Mucosa of rectum (tissue), 2 donors: Measurements from ENCODE around the gene GGCX.
"Not testable (repeated sequence)": the region's sequence is repeated elsewhere in the genome, so short reads cannot be mapped to it uniquely, and the experiment has no call there.

Source experiments
- H3K27ac ChIP-seq, 2 donors: one replicate each; pipeline ENCODE4 v1.7.0; 2013; ENCODE audit warnings: inconsistent platforms in 2 of 2, low read depth in 2 of 2, low read length in 2 of 2
- H3K27me3 ChIP-seq, 2 donors: one replicate each; pipeline ENCODE4 v1.7.0; 2013; ENCODE audit warnings: low read length in 2 of 2; ENCODE audit not compliant: control insufficient read depth in 2 of 2, insufficient read depth in 2 of 2
- H3K36me3 ChIP-seq, 2 donors: one replicate each; pipeline ENCODE4 v1.7.0; 2013; ENCODE audit warnings: low read length in 2 of 2; ENCODE audit not compliant: control insufficient read depth in 2 of 2, insufficient read depth in 2 of 2
- H3K4me1 ChIP-seq, 2 donors: one replicate each; pipeline ENCODE4 v1.7.0; 2013; ENCODE audit warnings: low read length in 2 of 2, mild to moderate bottlenecking in 1 of 2; ENCODE audit not compliant: control insufficient read depth in 2 of 2, insufficient read depth in 2 of 2
- H3K4me3 ChIP-seq, 2 donors: one replicate each; pipeline ENCODE4 v1.7.0; 2013; ENCODE audit warnings: low read length in 2 of 2
- H3K9ac ChIP-seq, 2 donors: one replicate each; pipeline ENCODE4 v1.7.0; 2013; ENCODE audit warnings: low read length in 2 of 2, low read depth in 1 of 2, mild to moderate bottlenecking in 1 of 2
- H3K9me3 ChIP-seq, 2 donors: one replicate each; pipeline ENCODE4 v1.7.0; 2013; ENCODE audit warnings: low read length in 2 of 2; ENCODE audit not compliant: control insufficient read depth in 2 of 2
- donor health status: healthy.
- donor health status: Normal muscosa, but diverticular disease.

GGCX gene

DNA sequence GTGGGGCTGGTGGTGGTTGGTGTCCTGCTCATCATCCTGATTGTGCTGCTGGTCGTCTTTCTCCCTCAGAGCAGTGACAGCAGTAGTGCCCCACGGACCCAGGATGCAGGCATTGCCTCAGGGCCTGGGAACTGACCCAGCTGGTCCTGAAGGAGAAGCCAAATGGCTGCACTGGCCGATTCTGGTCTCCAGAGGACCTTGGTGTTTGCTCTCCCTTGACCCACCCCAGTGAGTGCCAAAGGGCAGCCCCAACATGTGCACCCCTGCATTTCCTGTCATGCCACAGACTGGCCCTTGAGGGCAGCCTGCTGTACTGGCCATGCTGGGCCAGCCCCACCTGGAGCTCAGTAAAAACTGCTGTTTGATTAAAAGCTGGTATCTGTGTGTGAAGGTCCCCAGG is 31.7 kb upstream of the GGCX start:
- Histone ChIP-seq H3K27ac (no peak overlapping the region), H3K36me3 (peaks cover 10 to 11% of the 10 kb centered on the region in 2 donors), H3K27me3 (no peaks in the 10 kb centered on the region), H3K4me1 (peaks cover 20 to 37% of the 10 kb centered on the region in 2 donors), H3K9me3 (no peaks in the 10 kb centered on the region), H3K9ac (no peak overlapping the region), H3K4me3 (no peak overlapping the region)

DNA sequence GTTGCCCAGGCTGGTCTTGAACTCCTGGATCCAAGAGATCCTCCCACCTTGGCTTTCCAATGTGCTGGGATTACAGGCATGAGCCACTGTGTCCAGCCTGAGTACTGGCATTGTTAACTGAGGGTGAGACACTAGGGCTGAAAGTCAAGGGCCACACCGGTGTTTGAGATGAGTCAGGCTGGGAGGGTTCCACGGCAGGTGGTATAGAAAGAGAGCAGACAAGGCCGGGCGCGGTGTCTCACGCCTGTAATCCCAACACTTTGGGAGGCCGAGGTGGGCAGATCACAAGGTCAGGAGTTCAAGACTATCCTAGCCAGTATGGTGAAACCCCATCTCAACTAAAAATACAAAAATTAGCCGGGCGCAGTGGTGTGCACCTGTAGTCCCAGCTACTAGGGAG is 31.0 kb upstream of the GGCX start:
- not testable (repeated sequence) for H3K4me3 ChIP-seq, H3K27ac ChIP-seq, H3K36me3 ChIP-seq, H3K9me3 ChIP-seq, H3K9ac ChIP-seq, H3K27me3 ChIP-seq
- H3K4me1 ChIP-seq: peaks cover 20 to 37% of the 10 kb centered on the region in 2 donors

DNA sequence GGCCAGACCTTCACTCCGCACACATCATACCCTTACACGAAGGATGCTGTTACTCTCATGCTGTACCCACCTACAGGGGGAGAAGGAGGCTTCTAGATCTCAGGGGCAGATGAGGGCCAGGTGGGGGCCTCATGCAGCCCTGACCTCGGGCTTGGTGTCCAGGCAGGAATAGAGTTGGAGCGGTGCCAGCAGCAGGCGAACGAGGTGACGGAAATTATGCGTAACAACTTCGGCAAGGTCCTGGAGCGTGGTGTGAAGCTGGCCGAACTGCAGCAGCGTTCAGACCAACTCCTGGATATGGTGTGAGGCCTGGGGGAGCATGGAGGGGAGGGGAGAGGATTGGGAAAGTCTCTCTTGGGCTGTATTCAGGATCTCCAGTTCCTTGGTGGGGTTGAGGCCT is 30.3 kb upstream of the GGCX start:
- Histone ChIP-seq H3K4me1 (peaks cover 15 to 31% of the 10 kb centered on the region in 2 donors), H3K9ac (no peak overlapping the region), H3K36me3 (peaks cover 0 to under 1% of the 10 kb centered on the region in 2 donors)

DNA sequence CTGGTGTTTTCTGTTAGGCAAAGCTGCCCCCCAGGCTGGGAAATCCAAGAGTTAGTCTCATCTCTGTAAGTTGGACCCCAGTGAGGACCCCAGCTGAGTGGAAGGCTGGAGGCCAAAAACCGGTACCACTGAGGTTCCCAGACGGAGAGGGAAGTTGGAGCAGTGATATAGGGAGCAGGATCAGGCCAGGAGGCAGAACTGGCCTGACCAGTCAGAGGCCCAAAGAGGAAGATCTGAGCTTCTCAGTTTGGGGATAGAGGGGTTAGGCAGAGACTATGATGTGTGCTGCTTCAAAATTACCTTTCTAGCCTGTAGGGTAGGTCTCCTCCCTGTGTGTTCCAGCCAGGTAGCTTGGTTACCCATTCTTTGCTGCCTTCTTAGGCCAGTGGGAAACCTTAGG is 29.7 kb upstream of the GGCX start:
- Histone ChIP-seq H3K4me1 (peaks cover 11 to 27% of the 10 kb centered on the region in 2 donors), H3K4me3 (no peak overlapping the region), H3K9ac (no peak overlapping the region), H3K9me3 (no peaks in the 10 kb centered on the region), H3K27me3 (no peaks in the 10 kb centered on the region), H3K36me3 (no peaks in the 10 kb centered on the region), H3K27ac (peak overlapping the region; percentile 36 to 64)

More for the DNA sequence above, 30.3 kb upstream of the GGCX start:
- H3K27ac ChIP-seq: peak overlapping the region; percentile 36 to 64
- no peak overlapping the region for H3K4me3 ChIP-seq
- H3K27me3 ChIP-seq: no peaks in the 10 kb centered on the region
- no peaks in the 10 kb centered on the region for H3K9me3 ChIP-seq

DNA sequence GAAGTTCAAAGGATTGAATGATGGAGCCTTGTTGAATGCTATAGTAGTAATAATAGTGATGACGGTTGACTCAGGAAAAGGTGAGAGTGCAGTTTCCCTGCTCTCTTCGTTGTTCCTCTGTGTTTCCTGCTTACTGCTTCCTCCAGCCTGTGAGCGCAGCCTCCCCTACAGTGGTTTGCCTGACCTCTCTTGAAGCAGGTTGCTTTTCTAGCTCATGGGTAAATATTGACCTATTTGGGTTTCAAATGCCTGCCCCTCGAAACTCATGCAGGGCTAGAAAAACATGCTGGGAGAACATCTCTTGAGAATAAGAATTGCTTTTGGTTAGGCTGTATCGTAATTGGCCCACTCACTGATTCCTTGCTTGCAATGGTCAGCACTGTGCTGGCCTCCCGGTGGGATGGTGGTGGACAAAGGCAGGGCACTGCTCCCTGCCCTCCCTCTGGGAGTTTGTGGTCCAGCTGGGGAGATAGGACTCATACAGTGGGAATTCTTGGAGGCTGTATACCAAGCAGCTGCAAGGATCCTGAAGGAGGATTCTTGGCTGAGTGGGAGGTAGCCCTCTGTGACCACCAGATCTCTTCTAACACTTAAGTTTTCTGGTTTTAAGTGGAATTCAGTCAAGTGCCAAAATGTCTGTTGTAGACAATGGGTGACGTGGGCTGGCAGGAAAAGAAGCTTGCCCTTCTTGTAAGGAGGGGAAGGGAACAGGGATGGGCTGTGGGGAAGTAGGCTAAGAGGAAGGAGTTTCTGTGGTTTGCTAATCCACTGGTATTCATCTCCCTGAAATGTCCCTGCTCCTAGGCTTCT is 28.9 kb upstream of the GGCX start:
- H3K9me3 ChIP-seq: no peaks in the 10 kb centered on the region
- peaks cover 19 to 34% of the 10 kb centered on the region in 2 donors for H3K4me1 ChIP-seq
- H3K27ac ChIP-seq: peak overlapping the region; percentile 50 to 64
- H3K36me3 ChIP-seq: no peaks in the 10 kb centered on the region
- no peak overlapping the region for H3K4me3 ChIP-seq
- no peak overlapping the region for H3K9ac ChIP-seq
- H3K27me3 ChIP-seq: no peaks in the 10 kb centered on the region

DNA sequence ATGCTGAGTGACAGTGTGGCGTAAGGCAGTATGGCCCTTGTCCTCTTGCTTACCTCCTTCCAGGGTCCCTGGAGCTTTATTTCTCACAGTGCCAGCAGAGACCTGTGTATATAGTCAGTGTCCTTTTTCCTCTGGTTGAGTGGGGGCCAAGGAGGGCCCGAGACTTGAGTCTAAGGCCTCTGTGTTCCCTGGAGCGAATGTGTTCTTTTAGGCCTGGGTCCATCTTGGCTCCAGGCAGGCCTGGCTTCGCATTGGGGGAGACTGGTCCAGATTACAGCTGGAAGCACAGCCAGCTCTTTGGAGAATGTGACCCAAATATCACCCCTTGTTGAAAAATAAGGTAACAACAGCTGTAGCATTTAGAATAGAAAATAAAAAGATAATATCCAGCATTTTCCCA is 27.9 kb upstream of the GGCX start:
- no peaks in the 10 kb centered on the region for H3K36me3 ChIP-seq
- H3K9ac ChIP-seq: no peak overlapping the region
- no peak overlapping the region for H3K27ac ChIP-seq
- peaks cover 20 to 33% of the 10 kb centered on the region in 2 donors for H3K4me1 ChIP-seq
- no peaks in the 10 kb centered on the region for H3K9me3 ChIP-seq
- H3K4me3 ChIP-seq: no peak overlapping the region
- no peaks in the 10 kb centered on the region for H3K27me3 ChIP-seq

DNA sequence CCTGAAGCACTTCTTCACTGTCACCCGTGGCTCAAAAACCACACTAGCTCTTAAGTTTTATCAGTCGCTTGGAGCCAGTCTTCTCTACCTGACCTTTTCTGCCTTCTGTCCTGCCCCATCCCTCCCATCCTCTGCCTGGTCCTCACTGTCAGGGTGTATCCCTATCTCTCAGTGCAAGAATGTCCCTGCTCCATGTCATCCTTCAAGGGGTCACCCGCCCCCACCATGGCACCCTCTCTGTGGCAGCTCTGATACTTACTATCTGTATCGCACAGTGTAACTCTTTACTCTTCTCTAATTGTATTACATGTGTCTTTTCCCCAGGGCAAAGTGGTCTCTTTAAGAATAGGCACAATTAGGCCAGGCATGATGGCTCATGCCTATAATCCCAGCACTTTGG is 27.4 kb upstream of the GGCX start:
- peak overlapping the region in 1 of 2 donors; percentile 9 for H3K27ac ChIP-seq
- H3K27me3 ChIP-seq: no peaks in the 10 kb centered on the region
- H3K4me3 ChIP-seq: no peak overlapping the region
- H3K9ac ChIP-seq: no peak overlapping the region
- H3K36me3 ChIP-seq: peaks cover under 1 to 1% of the 10 kb centered on the region in 2 donors
- H3K9me3 ChIP-seq: no peaks in the 10 kb centered on the region
- H3K4me1 ChIP-seq: peaks cover 25 to 37% of the 10 kb centered on the region in 2 donors

DNA sequence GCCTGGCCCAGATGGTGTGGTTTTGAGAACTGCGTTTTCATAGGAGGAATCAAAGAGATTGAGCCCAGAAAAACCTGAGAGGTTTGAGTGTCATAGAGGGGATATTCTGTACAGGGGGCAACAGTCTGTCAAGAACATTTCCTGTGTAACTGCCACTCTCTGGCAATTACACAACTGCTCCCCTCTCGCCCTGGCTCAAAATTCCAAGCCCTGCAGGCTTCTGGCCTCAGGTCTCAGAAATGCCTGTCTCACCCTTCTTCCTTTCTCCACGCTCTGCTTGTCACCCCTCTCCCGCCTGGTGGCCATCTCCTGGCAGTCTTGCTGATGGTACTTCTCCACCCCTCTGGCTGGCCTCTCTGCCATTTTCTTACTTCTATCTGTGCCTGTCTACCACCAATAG is 26.9 kb upstream of the GGCX start:
- Histone ChIP-seq H3K9ac (no peak overlapping the region), H3K9me3 (no peaks in the 10 kb centered on the region), H3K27ac (peak overlapping the region in 1 of 2 donors; percentile 9), H3K36me3 (peaks cover 2 to 3% of the 10 kb centered on the region in 2 donors), H3K27me3 (no peaks in the 10 kb centered on the region), H3K4me1 (peaks cover 26 to 40% of the 10 kb centered on the region in 2 donors), H3K4me3 (no peak overlapping the region)

DNA sequence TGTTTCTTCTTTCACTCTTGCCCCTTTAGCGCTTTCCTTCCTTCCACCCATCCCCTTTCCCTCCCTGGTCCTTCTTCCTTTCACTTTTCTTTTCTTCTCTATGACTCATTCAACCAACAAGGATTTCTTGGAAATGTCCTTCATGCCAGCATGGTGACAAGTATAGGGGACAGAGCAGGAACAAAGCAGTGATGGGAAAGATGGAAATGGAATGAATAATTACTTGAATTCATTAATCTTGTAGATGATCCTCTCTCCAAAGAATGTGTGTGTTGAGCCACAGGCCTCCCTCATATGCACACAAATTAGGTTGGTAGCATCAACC is 24.4 kb upstream of the GGCX start:
- H3K27ac ChIP-seq: peak overlapping the region; percentile 79 to 84
- peaks cover 23 to 29% of the 10 kb centered on the region in 2 donors for H3K4me1 ChIP-seq
- H3K4me3 ChIP-seq: peak overlapping the region in 1 of 2 donors; percentile 46

DNA sequence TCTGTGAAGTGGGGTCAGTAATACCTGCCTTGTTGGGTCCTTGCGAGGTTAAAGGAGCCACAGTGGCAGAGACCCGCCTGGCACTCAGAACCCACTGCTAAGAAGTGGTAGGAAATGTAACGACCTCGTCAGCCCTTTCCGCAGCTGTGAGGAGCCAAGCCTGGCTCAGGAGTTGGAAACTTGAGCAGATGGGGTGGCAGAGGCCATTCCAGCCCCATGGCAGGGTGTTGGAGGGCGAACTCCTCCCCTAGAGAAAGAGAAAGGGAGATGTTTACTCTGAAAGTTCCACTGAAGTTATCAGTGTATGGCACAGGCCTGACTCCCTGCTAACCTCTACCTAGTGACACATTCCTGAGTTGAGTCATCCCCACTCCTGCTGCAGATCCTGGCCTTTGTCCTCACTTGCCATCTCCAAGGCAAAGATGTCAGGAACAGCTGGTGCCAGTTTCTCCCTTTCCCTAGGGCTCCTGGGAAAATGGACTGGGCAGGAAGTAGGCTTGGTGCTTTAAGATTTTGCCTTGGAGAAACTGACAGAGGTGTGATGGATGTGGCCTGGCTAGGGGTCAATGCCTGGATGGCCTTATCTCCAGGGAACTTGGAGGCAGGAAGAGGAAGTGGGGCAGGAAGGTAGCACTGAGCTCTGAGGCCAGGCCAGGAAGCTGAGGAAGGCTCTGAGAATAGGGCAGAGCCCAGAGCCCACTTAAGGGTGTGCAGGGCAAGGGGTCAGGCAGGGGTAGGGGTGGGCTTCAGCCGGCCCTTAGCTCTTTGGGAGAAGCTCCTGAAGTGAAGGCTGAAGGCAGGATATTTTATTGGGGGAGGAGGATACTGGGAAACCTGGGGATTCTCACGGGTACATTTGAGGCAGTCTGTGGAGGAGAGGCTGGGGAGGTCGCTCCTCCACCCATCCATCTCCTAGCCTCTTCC is 23.8 kb upstream of the GGCX start:
- no peaks in the 10 kb centered on the region for H3K9me3 ChIP-seq
- peaks cover 25% of the 10 kb centered on the region in 2 donors for H3K4me1 ChIP-seq
- H3K36me3 ChIP-seq: peaks cover 17% of the 10 kb centered on the region in 2 donors
- no peaks in the 10 kb centered on the region for H3K27me3 ChIP-seq
- H3K9ac ChIP-seq: peak overlapping the region; percentile 42 to 55
- peak overlapping the region; percentile 58 to 67 for H3K4me3 ChIP-seq
- peak overlapping the region; percentile 79 to 84 for H3K27ac ChIP-seq

More for the DNA sequence above, 24.4 kb upstream of the GGCX start:
- no peak overlapping the region for H3K9ac ChIP-seq
- no peaks in the 10 kb centered on the region for H3K9me3 ChIP-seq
- no peaks in the 10 kb centered on the region for H3K27me3 ChIP-seq
- H3K36me3 ChIP-seq: peaks cover 14 to 15% of the 10 kb centered on the region in 2 donors
